Glomerular visceral epithelial cell (primary cell): ENCODE measurements around the gene LAMTOR2.

ENCODE experiments used
- DNase-seq: peaks from one replicate; pipeline ENCODE4 v3.0.0-alpha.2; 2016; ENCODE audit errors: extremely low spot score

Gene LAMTOR2

DNA sequence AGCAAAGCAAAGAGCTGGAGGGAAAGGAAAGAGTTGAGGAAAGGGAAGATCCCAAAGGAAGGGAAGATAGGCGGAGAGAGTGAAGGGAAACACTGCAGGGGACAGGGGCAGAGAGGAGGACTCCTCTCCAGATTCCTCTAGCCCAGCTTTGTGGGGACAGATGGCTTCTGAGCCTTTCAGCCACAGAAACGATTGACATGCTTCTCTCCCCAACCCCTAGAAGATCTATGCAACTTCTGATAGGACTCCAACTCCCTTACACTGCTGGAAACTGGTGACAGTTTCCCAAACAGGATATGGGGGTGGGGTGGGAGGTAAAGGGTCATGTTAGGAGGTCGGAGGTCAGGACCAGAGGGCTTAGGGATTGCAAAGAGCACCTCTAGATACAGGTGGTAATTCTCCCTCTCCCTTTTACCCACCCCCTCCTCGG, 21.2 kb downstream of the LAMTOR2 start:
- no peak for DNase-seq

DNA sequence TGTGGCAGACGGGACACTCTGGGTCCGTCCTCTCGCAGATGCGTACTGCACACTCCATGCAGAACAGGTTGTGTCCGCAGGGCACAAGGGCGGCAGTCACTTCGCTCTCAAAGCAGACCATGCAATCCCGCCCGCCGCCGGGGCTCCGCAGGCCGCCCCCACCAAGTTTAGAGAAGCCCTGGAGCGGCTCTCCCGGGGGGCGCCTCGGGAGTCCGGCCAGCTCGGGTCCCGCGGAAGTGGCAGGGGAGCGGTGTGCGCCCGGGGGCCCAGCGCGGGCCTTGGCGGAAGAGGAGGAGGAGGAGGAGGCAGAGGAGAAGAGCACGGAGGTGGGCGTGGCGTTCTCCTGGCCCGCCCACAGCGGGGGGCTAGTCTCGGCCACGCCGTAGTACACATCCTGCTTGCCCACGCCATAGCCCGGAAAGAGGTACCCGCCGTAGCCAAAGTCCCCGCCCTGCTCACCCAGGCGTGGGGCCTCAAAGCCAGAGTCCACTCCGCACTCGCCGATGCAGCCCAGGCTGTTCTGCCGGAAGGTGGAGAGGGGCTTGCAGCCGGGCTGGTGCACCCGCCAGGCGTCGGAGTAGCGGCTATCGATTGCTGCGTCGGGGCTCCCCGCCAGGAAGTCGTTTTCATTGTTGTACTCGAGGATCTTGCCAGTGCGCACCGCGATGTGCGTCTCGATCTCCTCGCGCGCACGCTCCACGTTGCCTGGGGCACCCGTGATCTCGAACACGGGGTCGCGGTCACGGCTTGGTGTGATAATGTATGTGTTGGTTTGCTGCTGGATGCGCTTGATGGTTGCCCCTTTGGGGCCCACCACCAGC, 22.2 kb downstream of the LAMTOR2 start:
- no peak for DNase-seq

DNA sequence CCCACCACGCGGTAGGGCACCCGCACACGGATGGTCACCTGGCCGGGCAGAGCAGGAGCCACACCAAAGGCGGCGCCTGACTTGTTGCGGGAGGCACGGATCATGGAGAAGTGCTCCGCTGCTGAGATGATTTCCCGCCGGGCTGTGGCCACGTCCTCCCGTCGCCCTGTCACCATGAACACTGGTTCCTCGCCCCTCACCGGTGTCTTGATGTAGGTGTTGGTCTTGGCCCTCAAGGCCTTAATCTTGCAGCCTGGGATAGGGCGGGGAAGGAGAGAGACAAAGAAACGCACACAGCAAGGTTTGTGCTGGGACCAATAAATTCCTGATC, 22.8 kb downstream of the LAMTOR2 start:
- no peak for DNase-seq

DNA sequence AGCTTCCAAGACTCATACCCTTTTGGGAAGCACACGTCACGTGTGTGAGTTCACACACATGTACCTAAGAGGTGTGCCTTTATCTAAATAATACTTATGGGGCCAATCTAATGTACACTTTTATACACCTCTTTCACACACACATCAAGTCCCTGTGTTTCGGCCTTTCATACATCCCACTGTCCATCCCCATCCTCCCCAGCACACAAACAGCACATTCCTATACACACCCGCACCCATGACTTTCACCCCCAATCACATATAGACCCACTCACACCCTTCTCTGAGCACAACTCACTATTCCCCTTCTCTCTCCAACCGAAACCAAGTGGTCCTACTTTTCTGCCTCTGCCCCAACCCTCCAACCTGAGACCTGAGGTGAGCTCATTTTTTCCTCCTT, 24.1 kb downstream of the LAMTOR2 start:
- no peak for DNase-seq

DNA sequence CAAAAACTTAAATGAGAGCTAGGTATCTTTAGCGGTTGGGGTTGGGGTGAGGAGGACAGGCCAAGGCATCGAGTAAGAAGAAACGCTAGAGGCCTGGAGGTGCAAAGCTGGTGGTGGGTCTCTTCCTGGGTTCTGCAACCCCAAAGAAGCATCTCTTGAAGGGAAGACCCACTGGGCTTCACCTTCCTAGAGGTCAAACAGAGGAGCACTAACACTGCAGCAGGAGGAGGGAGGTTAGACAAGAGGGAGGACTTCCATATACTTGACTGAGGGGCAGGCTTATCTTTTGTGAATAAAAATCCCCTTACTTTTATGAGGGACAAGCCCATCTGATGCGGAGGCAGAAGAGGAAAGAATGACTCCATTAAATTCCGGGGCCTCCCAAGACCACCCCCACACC, 25.2 kb downstream of the LAMTOR2 start:
- no peak for DNase-seq

DNA sequence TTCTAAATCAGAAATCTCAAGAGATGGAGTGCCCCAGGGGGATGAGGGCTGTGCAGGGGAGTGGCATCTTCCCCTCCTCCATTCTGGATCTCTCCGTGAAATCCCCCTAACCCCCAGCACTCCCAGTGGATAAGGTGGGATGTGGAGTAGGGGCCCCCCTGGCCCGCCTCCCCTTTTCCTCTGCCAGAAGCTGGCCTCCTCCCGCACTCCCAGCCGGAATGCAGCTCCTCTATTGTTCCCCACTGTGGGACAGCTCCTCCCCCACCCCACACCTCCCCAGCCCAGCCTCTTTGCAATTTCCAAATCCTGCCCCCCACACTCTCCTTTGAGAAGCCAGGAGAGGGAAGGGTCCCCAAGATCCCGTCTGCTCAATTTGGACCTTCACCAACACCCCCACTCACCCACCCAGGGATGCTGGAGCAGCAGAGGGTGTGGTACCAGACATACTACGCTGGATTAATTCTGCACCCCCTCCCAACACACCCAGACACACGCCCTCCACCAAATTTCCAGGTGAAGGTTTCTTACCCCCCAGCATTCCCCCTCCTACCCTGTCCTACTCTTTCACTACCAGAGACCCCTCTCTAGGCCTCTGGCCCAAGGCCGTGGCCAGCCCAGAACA, 25.8 kb downstream of the LAMTOR2 start:
- DNase-seq = no peak

DNA sequence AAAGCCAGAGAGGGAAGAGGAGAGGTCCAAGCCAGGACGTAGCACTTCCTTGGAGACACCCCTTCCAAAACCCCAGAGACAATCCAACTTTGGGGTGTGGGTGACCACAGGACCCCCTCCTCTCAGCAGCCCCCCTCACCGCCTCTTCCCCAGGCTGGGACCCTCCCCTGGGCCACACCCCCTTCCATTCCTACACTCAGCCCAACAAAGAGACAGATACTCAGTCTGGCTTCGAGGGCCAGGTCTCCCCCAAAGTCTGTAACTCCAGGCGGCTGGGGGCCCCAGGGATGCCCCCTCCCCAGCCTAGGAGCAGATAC, 26.2 kb downstream of the LAMTOR2 start:
- no peak for DNase-seq

DNA sequence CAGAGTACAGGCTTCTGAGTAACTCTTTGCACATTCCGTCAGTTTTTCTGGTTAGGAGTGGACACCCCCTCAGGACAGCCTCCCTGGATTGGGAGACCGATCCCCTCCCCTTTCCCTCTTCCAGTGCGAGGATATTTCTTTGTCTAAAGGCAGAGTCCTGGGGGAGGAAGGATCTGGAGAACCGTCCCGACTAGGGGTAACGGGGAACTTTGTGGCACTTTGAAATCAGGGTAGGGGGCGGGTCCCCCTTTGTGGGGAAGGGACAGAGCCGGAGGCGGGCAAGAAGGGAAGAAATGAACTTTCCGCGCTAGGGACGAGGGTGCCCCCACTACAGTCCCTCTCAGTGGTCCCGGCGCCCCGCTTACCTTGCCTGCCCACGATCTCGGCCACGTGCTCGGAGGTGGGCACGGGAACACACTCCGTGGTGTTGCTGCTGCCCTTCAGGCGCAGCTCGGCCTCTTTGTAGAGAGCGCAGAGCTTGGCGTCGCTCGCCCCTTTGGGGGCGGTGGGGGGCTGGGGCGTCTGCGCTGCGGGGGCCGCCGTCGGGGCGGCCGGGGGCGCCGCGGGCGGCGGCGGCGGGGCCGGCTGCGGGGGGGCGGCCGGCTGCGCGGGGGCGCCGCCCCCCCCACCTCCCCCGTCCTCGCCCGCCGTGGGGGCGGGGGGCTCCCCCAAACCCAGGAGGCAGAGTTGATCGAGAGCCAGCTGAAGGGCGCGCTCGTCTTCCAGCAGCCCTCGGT, 26.8 kb downstream of the LAMTOR2 start:
- no peak for DNase-seq

DNA sequence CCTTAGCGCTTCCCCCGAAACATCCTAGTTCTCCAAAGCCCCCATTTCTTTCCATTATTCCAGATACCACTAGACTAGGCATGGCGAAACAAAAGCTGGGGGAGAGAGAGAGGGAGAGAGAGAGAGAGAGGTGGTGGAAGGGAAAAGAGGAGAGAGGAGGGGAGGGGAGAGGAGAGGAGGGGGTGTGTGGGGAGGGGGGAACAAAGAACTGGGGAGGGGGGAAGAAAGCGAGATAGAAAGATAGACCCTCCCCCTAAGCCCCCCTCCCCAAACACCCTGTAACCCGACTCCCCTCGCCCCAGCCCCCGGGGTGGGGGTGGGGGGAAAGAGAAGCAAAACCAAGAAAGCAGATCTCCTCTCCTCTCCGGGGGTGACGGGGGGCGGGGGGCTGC, 27.3 kb downstream of the LAMTOR2 start:
- DNase-seq = no peak

DNA sequence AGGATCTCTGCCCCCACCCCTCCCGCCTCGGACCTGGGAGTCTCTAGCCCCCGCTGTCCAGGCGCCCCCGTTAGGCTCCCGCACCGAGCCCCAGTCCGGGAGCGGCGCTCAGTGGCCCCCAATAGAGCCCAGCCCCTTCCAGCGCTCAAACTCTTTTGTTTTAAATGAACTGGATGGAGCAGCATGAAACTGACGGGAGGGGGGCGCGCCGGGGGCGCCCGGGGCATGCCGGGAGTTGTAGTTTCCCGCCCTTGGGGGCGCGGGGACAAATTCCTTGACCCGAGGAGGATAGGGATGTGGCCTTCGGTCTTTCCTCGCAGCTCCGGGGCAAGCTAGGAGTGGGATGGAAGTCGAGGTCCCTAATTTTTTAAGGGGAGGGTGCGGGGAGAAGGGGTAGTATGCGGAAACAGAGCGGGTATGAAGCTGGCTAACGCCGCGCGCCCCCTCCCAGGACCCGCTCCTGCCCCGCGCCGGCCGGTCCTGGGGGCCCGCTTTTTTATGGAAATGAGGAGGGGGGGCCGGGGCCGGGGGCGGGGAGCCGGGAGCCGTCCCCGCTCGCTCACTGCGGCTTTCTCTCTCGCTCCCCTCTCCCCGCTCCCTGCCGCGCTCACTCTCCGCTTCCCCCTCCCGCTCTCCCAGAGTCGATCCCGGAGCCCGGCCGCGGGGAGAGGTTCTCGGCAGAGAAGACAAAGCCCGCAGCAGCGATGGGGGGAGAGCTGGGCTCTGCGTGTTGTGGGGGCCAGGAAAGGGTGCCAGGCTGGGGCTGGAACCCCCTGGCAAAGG, 27.9 kb downstream of the LAMTOR2 start, which contains the start of gene MEX3A:
Gene MEX3A, minus strand, starts transcription at position 157 of the 783 bp plus-strand sequence. CDS start 467 bp downstream, outside the sequence.
- peak; percentile 77 for DNase-seq

DNA sequence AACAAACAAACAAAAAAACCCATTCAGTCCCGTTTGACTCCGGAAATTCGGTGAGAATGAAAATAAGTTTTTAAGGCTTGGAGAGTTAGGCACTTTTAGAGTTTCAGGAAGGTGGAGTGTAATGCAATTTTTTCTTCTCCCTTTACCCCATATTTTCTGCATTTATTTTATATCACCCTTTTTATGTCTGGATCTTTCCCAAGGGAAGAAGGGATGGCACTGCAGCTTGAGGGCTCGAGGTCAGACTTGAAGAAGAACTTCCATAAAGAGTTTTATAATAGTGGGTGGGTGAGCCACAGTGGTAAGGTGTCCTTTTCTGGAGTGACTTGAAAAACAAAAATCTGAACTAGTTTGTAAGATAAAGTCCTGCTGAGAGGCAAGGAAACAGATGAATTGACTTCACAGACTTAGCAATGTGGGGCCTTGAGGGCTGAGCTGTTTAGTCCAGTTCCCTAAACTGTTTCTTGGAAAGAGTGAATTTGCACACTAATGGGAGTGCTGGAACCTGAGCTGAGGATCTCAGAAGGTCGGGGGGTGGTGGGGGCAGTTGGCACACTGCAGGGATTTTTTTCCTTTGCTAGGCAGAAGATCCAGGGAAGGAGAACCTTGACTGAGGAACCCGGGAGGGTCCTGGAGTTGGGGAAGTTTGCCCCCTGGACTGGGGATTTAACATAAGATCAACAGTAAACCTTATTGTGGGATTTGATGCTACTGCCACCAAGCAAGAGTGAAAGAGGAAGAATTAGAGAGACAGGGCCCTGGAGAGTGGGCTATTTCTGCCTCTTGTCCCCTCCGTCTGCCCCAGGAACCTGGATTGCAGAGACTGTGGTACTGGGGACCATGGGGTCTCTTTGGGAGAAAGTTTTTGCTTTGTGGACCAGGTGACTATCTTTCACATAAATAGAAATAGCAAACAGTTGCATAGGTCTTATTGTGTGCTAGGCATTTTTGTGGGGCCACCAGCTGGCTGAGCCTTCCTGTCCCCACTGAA, 29.5 kb downstream of the LAMTOR2 start:
- no peak for DNase-seq

DNA sequence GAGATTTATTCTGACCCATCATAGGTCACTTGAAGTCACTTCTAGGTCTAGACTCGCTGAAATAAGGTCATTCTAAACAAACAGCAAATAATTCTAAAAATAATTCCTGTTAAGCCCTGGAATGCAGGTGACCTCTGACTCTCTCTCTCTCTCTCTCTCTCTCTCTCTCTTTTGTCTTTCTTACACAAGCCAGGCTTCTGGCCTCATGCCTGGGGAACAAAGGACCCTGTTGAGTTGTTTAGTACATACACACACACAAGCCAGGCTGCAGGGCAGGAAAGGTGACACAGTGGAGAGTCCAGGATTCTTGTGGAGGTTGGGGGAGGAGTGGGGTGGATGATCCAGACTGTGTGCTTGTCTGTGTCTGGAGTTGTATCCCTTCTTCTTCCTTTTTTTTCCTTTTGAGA, 31.7 kb downstream of the LAMTOR2 start:
- DNase-seq = no peak

DNA sequence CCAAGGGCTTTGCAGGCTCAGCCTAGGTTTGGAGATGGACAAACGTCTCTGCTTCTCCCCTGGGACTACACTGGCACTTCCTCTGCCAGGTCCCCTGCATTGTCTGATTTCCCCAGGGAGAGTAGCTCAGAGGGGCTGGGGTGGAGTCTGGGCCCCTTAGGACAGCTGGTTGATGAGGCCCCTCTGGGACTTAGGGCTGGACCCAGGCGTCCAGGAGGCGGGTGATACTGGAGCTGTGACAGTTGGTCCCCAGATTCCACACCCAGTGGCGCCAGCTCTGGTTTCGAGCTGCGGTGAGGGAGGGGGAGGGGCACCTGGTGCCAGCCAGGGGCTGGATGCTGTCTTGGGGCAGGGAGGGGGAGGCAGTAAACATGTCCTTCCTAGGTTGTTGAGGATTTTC, 35.1 kb downstream of the LAMTOR2 start:
- DNase-seq = no peak

DNA sequence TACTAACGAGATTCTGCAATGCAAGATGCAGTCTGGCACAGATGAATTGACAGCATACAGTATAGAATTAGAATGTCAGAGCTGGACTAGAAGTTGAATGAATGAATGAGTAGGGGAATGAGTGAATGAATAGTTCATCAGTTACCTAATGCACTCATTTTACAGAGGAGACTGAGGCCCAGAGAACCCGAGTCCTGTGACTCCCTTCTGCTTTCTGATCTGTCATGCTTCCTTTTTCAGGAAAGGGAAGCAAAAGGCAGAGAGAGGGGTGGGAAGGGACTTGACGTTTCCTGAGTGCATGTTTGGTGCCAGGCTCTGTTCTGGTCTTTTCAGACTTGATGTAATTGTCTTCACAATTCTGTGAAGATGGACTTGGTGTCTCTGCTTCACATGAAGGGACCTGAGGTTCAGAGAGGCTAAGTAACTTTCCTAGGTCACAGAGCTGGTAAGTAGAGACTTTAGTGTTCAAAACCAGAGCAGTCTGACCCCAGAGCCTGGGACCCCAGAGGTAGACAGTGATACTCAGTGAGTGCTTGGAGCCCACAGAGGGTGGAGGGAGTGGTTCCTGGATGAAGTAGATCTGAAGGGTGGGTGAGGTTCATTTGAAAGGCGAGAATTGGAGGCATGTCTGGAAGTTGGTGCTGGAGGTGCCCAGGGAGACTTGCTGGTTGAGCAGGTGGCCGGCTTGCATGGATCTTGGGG, 35.7 kb downstream of the LAMTOR2 start:
- no peak for DNase-seq

DNA sequence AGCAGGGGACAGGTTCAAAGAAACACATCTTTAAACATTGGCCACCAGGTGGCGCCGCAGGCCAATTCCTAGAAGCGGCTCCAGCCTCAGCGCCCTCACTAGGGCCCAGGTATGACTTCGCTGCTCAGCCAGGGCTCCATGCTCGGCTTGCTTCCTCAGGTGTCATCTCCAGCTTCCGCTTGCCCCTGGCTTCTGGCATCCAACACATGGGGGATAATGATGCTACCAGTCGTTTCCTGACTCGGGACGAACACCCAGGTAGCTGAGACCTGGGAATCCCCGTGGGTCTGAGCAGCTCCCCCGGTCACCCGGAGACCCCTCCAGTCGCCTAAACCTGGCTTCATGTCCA, 36.2 kb downstream of the LAMTOR2 start:
- DNase-seq = peak; percentile 88

DNA sequence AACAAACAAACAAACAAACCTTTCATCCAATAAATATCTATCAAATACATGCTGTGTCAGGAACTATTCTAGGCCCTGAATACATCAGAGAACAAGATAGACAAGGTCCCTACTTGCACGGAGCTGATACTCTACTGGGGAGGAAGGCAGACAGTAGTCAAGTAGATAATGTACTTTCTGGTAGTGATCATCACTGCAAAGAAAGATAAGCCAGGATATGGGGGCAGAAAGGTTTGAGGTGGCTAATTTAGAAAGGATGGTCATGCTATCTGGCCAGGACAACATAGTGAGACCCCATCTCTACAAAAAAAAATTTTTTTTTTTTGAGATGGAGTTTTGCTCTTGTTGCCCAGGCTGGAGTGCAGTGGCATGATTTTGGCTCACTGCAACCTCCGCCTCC, 37.0 kb downstream of the LAMTOR2 start:
- no peak for DNase-seq

DNA sequence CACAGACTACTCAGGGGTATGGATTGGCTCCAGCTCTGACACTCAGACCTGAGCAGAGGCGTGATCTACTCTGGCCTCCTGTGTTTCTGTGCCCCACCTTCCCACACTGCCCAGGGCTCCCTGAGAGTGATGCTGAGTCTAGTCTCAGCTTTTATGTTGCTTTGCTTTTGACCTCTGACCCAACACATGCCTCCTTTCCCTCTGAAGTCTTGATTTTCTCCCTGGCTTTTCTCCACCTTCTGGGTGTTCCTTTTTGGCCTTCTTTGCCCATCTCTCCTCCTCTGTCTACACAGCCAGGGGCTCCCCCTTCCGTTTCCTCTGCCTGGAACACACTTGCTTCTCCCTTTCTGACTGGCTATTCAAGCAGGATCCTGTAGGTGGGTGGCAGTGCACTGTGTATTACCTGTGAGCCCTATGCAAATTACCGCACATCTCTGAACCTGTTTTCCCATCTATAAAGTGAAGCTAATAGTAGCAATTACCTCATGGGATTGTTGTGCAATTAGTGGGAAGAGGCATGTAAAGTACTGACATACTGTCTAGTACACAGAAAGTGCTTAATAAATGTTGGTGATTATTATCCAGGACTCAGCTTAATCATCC, 41.4 kb downstream of the LAMTOR2 start:
- DNase-seq = no peak

DNA sequence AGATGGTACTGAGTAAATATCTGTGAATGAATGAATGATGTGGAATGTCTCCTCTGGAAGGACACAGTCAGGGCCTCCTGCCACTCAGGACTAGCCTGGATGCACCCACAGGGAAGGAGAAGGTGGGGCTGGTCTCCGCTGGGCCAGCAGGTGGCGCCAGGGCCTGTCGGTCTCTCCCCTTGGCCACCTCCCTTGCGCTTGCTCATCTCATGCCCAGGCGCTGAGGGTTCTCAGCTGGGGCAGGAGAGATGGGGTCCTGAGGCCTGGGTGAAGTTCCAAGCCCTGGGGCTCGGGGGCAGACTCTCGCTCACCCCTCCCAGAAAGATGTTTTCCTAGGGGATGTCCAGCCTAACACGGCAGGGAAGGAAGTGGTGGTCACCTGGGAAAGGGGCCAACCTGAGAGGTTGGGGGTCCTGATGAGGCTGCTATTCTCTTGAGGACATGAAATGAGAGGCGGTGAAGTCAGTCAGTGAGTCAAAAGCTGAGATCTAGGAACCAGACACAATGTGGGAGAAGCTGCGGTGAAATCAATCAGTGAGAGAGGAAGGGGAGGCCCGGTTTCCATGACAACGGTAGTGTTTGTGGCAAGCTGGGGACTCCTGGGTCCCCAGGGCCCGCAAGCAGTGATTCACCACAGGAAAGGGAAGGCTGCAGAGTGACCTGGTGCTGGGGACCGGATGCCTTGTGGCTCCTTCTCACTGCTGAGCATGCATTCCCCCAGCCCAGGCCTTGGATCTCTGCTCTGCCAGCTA, 42.2 kb downstream of the LAMTOR2 start:
- peak; percentile 85 for DNase-seq

DNA sequence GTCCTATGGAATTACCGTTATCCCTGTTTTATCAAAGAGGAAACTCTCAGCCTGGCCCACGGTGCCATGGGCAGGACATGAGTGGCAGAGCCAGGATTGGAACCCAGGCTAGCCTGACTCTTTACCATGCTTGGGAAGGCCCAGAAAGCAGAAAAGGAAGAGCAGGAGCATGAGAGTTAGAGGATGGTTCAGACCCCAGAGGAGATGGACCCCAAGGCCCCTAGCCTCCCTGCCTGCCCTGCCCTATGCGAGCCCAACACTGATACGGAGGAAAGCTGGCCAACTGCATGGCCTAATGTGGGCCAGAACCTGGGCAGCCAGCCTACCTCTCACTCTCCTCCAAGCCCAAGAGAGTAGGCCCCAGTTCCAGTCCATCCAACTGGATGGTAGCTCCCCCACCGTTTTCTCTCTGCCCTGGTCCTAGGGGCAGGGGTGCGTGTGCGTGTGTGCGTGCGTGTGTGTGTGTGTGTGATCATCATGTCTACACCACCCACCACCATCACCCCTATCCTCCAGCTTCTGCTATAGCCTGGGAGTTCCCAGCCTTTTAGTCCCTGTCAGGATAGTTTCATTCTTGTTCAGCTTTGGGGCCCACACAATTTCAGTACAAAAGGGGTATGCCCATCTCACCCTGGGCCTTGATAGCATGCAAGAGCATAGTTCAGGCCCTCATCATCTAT, 43.1 kb downstream of the LAMTOR2 start:
- DNase-seq = no peak
